H1 (cell line): Measurements from ENCODE around the gene ARMC3. TPM values are rescaled to one million over a fixed set of nuclear protein-coding genes. Genes with fewer than 3 reads are reported as not detected.

ENCODE experiments used
- CTCF ChIA-PET: fragments of 300-600 bp; sonication (Branson Sonifier 250); formaldehyde crosslinking; loops from one replicate; lab custom pipeline; 2021; ENCODE audit not compliant: partially characterized antibody; lab: Charles Lee
- POLR2A ChIA-PET: fragments of 300-600 bp; sonication (Branson Sonifier 250); formaldehyde crosslinking; loops from one replicate; lab custom pipeline; 2021; ENCODE audit warnings: inconsistent platforms; ENCODE audit not compliant: partially characterized antibody; lab: Charles Lee
- DNase-seq, 2 experiments: peaks; one replicate each; pipeline versions ENCODE4 v3.0.0 to v3.0.0-alpha.2; 2010 to 2022; ENCODE audit warnings: low spot score in 2 of 2, low read depth in 1 of 2, mixed read lengths in 1 of 2
- FAIRE-seq: peaks from 2 replicates; lab custom pipeline; 2011; peaks lifted over from hg19 to GRCh38; lab: Jason Lieb, UNC
- H2AFZ ChIP-seq: 2 replicates; pipeline ENCODE4 v1.8.1; 2012; ENCODE audit warnings: low read length, inconsistent platforms
- H2AK5ac ChIP-seq: 2 replicates; pipeline ENCODE4 v1.6.1; 2013; ENCODE audit warnings: low read depth, low read length
- H2BK120ac ChIP-seq: replicated peaks from 2 replicates; pipeline ENCODE3; 2013; ENCODE audit warnings: low read depth, low read length, inconsistent platforms
- H2BK12ac ChIP-seq: 2 replicates; pipeline ENCODE4 v1.6.1; 2013; ENCODE audit warnings: low read depth, low read length
- H2BK15ac ChIP-seq: 2 replicates; pipeline ENCODE4 v1.6.1; 2013; ENCODE audit warnings: low read length
- H2BK20ac ChIP-seq: 2 replicates; pipeline ENCODE4 v1.6.1; 2013; ENCODE audit warnings: low read length
- H2BK5ac ChIP-seq: 2 replicates; pipeline ENCODE4 v1.6.1; 2013; ENCODE audit warnings: low read depth, low read length
- H3K14ac ChIP-seq: 2 replicates; pipeline ENCODE4 v1.6.1; 2013; ENCODE audit warnings: inconsistent platforms; ENCODE audit not compliant: insufficient read length
- H3K18ac ChIP-seq: 2 replicates; pipeline ENCODE4 v1.6.1; 2013; ENCODE audit warnings: low read length; ENCODE audit errors: extremely low read depth
- H3K23ac ChIP-seq: 2 replicates; pipeline ENCODE4 v1.6.1; 2013; ENCODE audit warnings: inconsistent platforms; ENCODE audit not compliant: insufficient read length
- H3K23me2 ChIP-seq: 2 replicates; pipeline ENCODE4 v1.6.1; 2013; ENCODE audit warnings: low read depth, low read length
- H3K27ac ChIP-seq: 2 replicates; pipeline ENCODE4 v1.6.1; 2011; ENCODE audit warnings: low read depth, low read length, inconsistent platforms
- H3K27me3 ChIP-seq, 4 experiments: replicated peaks in 1 of 4; 1 replicate in 1 of 4; 2 replicates in 3 of 4; pipeline versions ENCODE4 v1.6.1 to v1.8.1; 2011 to 2013; ENCODE audit warnings: low read length in 3 of 4, mild to moderate bottlenecking in 3 of 4, inconsistent platforms in 2 of 4, mixed read lengths in 2 of 4, moderate library complexity in 1 of 4; ENCODE audit not compliant: control insufficient read depth in 3 of 4, insufficient read depth in 3 of 4; ENCODE audit errors: extremely low read depth in 1 of 4
- H3K36me3 ChIP-seq, 4 experiments: 2 replicates each; pipeline versions ENCODE4 v1.6.1 to v1.8.1; 2011 to 2013; ENCODE audit warnings: mild to moderate bottlenecking in 4 of 4, low read length in 3 of 4, moderate library complexity in 2 of 4, control low read depth in 1 of 4, inconsistent platforms in 1 of 4; ENCODE audit not compliant: insufficient read depth in 4 of 4, control insufficient read depth in 2 of 4
- H3K4ac ChIP-seq: replicated peaks from 2 replicates; pipeline ENCODE3; 2013; ENCODE audit warnings: low read length, low read depth, mixed read lengths, inconsistent platforms; ENCODE audit not compliant: insufficient read length
- H3K4me1 ChIP-seq, 4 experiments: replicated peaks in 1 of 4; 1 replicate in 1 of 4; 2 replicates in 3 of 4; pipeline versions ENCODE4 v1.6.1 to v1.8.1; 2011 to 2013; ENCODE audit warnings: low read length in 3 of 4, inconsistent platforms in 2 of 4, mixed read lengths in 1 of 4; ENCODE audit not compliant: insufficient read depth in 4 of 4, control insufficient read depth in 3 of 4
- H3K4me2 ChIP-seq, 2 experiments: 2 replicates each; pipeline versions ENCODE4 v1.6.1 to v1.8.1; 2011 to 2013; ENCODE audit warnings: low read depth in 2 of 2, low read length in 2 of 2, control low read depth in 1 of 2, inconsistent platforms in 1 of 2, mild to moderate bottlenecking in 1 of 2; ENCODE audit not compliant: insufficient read depth in 1 of 2
- H3K4me3 ChIP-seq, 4 experiments: fragments of 200-600, 300-600 bp in 1 of 4; sonication (generic), shearing (Covaris generic), sonication (Bioruptor Twin) in 1 of 4; 2 replicates each; pipeline versions ENCODE4 v1.5.1 to v1.8.1; 2011 to 2016; ENCODE audit warnings: low read length in 4 of 4, low read depth in 3 of 4, control low read depth in 2 of 4, inconsistent platforms in 2 of 4, mild to moderate bottlenecking in 2 of 4, mixed read lengths in 1 of 4, moderate library complexity in 1 of 4; ENCODE audit not compliant: insufficient read depth in 2 of 4; ENCODE audit errors: extremely low read depth in 1 of 4
- H3K56ac ChIP-seq: replicated peaks from 2 replicates; pipeline ENCODE3; 2013; ENCODE audit warnings: low read depth, mild to moderate bottlenecking, mixed read lengths, low read length, inconsistent platforms; ENCODE audit not compliant: insufficient read length
- H3K79me1 ChIP-seq: 2 replicates; pipeline ENCODE4 v1.6.1; 2013; ENCODE audit warnings: low read depth, low read length, control low read depth
- H3K79me2 ChIP-seq, 2 experiments: 2 replicates each; pipeline versions ENCODE4 v1.6.1 to v1.8.1; 2012 to 2013; ENCODE audit warnings: low read length in 2 of 2, mild to moderate bottlenecking in 2 of 2, inconsistent platforms in 1 of 2; ENCODE audit not compliant: insufficient read depth in 2 of 2, control insufficient read depth in 1 of 2
- H3K9ac ChIP-seq, 4 experiments: replicated peaks in 1 of 4; 1 replicate in 1 of 4; 2 replicates in 3 of 4; pipeline versions ENCODE4 v1.6.1 to v1.8.1; 2011 to 2013; ENCODE audit warnings: low read depth in 3 of 4, low read length in 3 of 4, control low read depth in 2 of 4, mild to moderate bottlenecking in 2 of 4, moderate library complexity in 2 of 4, inconsistent platforms in 1 of 4; ENCODE audit errors: extremely low read depth in 1 of 4
- H3K9me3 ChIP-seq, 2 experiments: 2 replicates each; pipeline versions ENCODE4 v1.6.1 to v1.8.1; 2012 to 2013; ENCODE audit warnings: mild to moderate bottlenecking in 2 of 2, moderate library complexity in 2 of 2, control low read depth in 1 of 2, inconsistent platforms in 1 of 2, low read depth in 1 of 2, low read length in 1 of 2, mixed read lengths in 1 of 2; ENCODE audit not compliant: insufficient read depth in 2 of 2
- H4K20me1 ChIP-seq, 2 experiments: replicated peaks in 1 of 2; 2 replicates each; pipeline versions ENCODE3 to v1.8.1; 2011 to 2013; ENCODE audit warnings: inconsistent platforms in 2 of 2, low read length in 2 of 2, mild to moderate bottlenecking in 1 of 2; ENCODE audit not compliant: insufficient read depth in 2 of 2, control insufficient read depth in 1 of 2
- H4K5ac ChIP-seq: 2 replicates; pipeline ENCODE4 v1.6.1; 2013; ENCODE audit warnings: low read length, low read depth, mixed read lengths, inconsistent platforms; ENCODE audit not compliant: insufficient read length
- H4K8ac ChIP-seq: 2 replicates; pipeline ENCODE4 v1.8.0; 2013; ENCODE audit warnings: mild to moderate bottlenecking, moderate library complexity, low read length, inconsistent platforms; ENCODE audit not compliant: insufficient read depth; ENCODE audit errors: extremely low read depth
- H4K91ac ChIP-seq: replicated peaks from 2 replicates; pipeline ENCODE3; 2013; ENCODE audit warnings: low read length, mixed read lengths, inconsistent platforms; ENCODE audit not compliant: insufficient read length
- CHD2 ChIP-seq: IDR thresholded peaks from 2 replicates; pipeline ENCODE4 v1.6.1; 2012; ENCODE audit warnings: low read length, improper control_type of control experiment
- GABPA ChIP-seq: IDR thresholded peaks from 2 replicates; pipeline ENCODE4 v1.6.1; 2011; ENCODE audit warnings: mild to moderate bottlenecking, low read length, moderate library complexity, borderline replicate concordance; ENCODE audit not compliant: insufficient read depth
- HDAC2 ChIP-seq, 2 experiments: fragments of 300-600 bp in 1 of 2; sonication (generic) in 1 of 2; IDR thresholded peaks; 2 replicates each; pipeline ENCODE4 v1.6.1; 2011 to 2012; ENCODE audit warnings: low read depth in 2 of 2, low read length in 2 of 2, mild to moderate bottlenecking in 2 of 2, moderate library complexity in 2 of 2, borderline replicate concordance in 1 of 2, inconsistent platforms in 1 of 2
- JUND ChIP-seq: IDR thresholded peaks from 2 replicates; pipeline ENCODE4 v1.6.1; 2011; ENCODE audit warnings: mild to moderate bottlenecking, improper control_type of control experiment, low read length
- TCF12 ChIP-seq: IDR thresholded peaks from 2 replicates; pipeline ENCODE4 v1.6.1; 2011; ENCODE audit warnings: low read depth, mild to moderate bottlenecking, low read length
- YY1 ChIP-seq: IDR thresholded peaks from 2 replicates; pipeline ENCODE4 v1.6.1; 2011; ENCODE audit warnings: low read depth, mild to moderate bottlenecking, low read length
- WGBS, 2 experiments: shearing (Covaris generic) in 1 of 2; methylation state at CpG; one replicate each; pipeline versions ENCODE4 v1.1.6 to v1.1.7; 2013 to 2015; ENCODE audit warnings: low lambda C conversion rate in 2 of 2, mixed read lengths in 2 of 2, inconsistent platforms in 1 of 2, low coverage in 1 of 2, missing lambda C conversion rate in 1 of 2; ENCODE audit not compliant: insufficient replicate concordance in 2 of 2, insufficient coverage in 1 of 2, insufficient read length in 1 of 2; ENCODE audit errors: extremely low coverage in 1 of 2, missing lambda C conversion rate in 1 of 2; 5-methylcytosine and 5-hydroxymethylcytosine counted together
- polyA plus RNA-seq, 7 experiments: library from polyadenylated mRNA; depleted of rRNA in 3 of 7; stranded (reverse) in 5 of 7; unstranded in 2 of 7; fragments of >200 nt in 5 of 7; fragments of 200-250 nt in 2 of 7; gene quantifications; 1 replicate in 5 of 7; 2 replicates in 1 of 7; 4 replicates in 1 of 7; pipeline versions ENCODE4 v1.2.1 to v1.2.3, GENCODE V29; 2011 to 2013; ENCODE audit warnings: missing spikeins in 2 of 7, mixed read lengths in 2 of 7
- total RNA-seq: library from RNA; stranded (reverse); fragmentation: NEBNext Ultra II Directional; extraction: Animal tissue kit (Norgen Biotek cat#: 25700); gene quantifications from 2 replicates; pipeline ENCODE4 v1.2.1, GENCODE V29; 2021

The ARMC3 gene
- total and polyA plus RNA-seq, 2 of the 8 experiments (the other 6 are each of a cell fraction or from before 2014, with no cell fraction given) = 0.15 TPM

DNA sequence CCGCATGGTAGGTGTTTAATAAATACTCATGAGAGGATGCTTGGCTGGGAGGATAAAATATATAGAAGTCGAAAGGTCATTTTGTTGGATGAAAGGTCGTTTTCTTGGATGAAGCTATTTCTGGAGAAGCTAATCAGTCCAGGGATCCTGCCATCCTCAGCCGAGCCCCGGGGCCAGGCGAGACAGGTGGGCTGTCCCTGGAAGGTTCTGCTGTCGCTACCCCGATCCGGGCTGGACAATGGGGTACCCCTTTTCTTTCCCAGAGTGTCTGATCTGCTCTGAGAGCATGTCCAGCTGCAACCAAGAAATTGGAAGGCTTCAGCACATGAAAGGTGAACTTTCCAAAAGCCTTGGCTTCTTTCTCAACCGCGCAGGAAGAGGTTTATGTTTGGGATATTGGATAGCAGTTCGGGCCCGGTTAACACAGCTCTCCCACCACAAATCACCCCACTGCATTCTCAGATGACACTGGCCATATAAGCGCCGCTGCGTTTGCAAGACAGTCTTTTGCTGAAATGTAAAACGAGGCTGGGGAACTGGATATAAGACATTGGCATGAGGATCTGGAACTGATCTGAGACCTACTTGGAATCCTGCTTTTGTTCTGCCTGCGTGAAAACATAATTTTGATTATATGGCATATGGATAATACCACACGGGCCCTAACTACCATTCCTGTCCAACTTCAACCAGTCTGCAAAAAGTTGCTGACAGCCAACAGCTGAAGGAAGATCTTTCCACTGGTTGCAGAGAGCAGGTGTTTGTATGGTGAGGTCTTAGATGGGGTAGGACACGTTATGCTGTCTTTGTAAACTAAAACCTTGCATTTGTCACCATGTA lies 136.3 kb downstream of the ARMC3 start:
- H2BK5ac ChIP-seq = no peak overlapping the region
- no peak overlapping the region for H4K8ac ChIP-seq
- no peaks in the 10 kb centered on the region for H3K23me2 ChIP-seq
- H3K9me3 ChIP-seq = no peaks in the 10 kb centered on the region
- POLR2A ChIA-PET = interaction anchor here (0.8 kb wide), 1 partner anchor 9 kb away, joined by 4 read pairs; no protein-coding TSS in a partner anchor
- H2AFZ ChIP-seq = no peak overlapping the region
- H3K18ac ChIP-seq = no peak overlapping the region
- H3K9ac ChIP-seq = no peak overlapping the region
- no peak overlapping the region for H4K5ac ChIP-seq
- CTCF ChIA-PET = interaction anchor here (0.6 to 1.2 kb wide), 5 partner anchors 14 to 918 kb away, joined by 3 to 4 read pairs (median 3); no protein-coding TSS in a partner anchor
- TF ChIP-seq YY1 (no peak), TCF12 (no peak), CHD2 (no peak), GABPA (no peak), HDAC2 (IDR thresholded peaks at IDR 0.05; ENCODE audit: borderline replicate concordance in 1 of 2, low read depth in 2 of 2, low read length in 2 of 2) (no peak), JUND (no peak)
- no peak overlapping the region for H3K27ac ChIP-seq
- DNase-seq (peak in 1 of 2 experiments; percentile 33), FAIRE-seq (no peak)
- no peaks in the 10 kb centered on the region for H3K79me2 ChIP-seq
- H2AK5ac ChIP-seq = no peak overlapping the region
- no peak overlapping the region for H2BK120ac ChIP-seq
- no peaks in the 10 kb centered on the region for H3K36me3 ChIP-seq
- 89% methylated on average over 20 of the region's 20 CpGs; no CpG with 5 or more reads in 1 of the 2 experiments for WGBS, 2 experiments
- H3K56ac ChIP-seq = no peak overlapping the region
- peaks cover 6 to 23% (median 18%) of the 10 kb centered on the region in 4 experiments; a peak in 6 of 7 replicates for H3K4me1 ChIP-seq
- H3K4me2 ChIP-seq = peak overlapping the region in 1 of 2 experiments; percentile 31; a peak in 2 of 4 replicates
- no peak overlapping the region for H3K14ac ChIP-seq
- 0 out of 2 replicates have a peak overlapping the region, but pooled peaks have one; percentile 10 for H2BK15ac ChIP-seq
- no peak overlapping the region for H3K4ac ChIP-seq
- H3K79me1 ChIP-seq = no peaks in the 10 kb centered on the region
- no peak overlapping the region for H4K91ac ChIP-seq
- no peak overlapping the region for H3K4me3 ChIP-seq
- H2BK12ac ChIP-seq = no peak overlapping the region
- H3K27me3 ChIP-seq = no peaks in the 10 kb centered on the region
- H3K23ac ChIP-seq = no peak overlapping the region
- no peak overlapping the region for H2BK20ac ChIP-seq
- H4K20me1 ChIP-seq = no peaks in the 10 kb centered on the region
